GM19035 (cell line): ENCODE measurements around the gene SELENOM.

ENCODE experiments used
- ATAC-seq: cut with Tn5 transposase; IDR thresholded peaks from one replicate; pipeline ENCODE4 v1.9.1; 2021; ENCODE audit not compliant: unreplicated experiment

SELENOM gene, protein sequence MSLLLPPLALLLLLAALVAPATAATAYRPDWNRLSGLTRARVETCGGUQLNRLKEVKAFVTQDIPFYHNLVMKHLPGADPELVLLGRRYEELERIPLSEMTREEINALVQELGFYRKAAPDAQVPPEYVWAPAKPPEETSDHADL

GRCh38 chr22:31107178-31107893 lies at the start of gene SELENOM:
Gene SELENOM, minus strand, starts transcription at chr22:31107568. Its CDS starts 63 bp downstream, at chr22:31107505.
- peak; percentile 83 for ATAC-seq

- no peak for ATAC-seq
These were observed 48.1 kb upstream of the SELENOM start for GRCh38 chr22:31155422-31155821.

DNA sequence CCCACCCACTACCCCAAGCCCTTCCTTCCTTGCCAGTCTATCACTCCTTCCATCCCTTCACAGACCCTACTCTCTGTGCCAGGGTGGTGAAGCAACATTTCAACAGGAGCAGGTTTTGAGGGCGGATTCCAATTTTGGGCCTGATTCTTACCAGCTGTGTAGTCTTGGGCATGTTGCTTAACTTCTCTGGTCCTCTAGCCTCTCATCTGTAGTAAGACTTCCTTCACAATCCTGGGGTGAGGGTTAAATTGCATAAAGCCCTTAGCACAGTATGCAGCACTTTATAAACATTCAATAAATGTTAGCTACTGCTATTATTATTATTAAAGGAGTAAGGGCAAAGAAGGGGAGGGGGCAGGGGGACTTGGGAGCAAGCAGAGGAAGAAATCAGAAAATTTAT lies 47.6 kb upstream of the SELENOM start:
- no peak for ATAC-seq

DNA sequence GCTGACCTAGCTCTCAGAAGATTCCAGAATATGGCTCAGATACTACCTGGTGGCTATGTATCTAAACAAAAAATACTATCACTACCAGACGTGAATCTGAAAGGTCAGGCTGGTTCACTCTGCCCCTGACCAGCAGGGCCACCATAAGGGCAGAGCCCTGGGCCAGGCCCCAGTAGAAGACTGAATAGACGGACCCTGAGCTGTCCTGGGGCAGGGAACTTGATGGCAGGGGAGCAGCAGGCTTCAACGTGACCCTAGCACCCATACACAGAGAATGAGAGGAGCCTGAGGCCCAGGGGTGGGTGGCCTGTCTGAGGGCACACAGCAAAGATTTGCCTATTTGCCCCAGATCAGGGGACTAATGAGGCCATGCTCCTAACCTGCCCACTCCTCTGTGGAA lies 46.0 kb upstream of the SELENOM start:
- no peak for ATAC-seq

- ATAC-seq = no peak
These were observed 44.5 kb upstream of the SELENOM start for GRCh38 chr22:31151872-31152271.

DNA sequence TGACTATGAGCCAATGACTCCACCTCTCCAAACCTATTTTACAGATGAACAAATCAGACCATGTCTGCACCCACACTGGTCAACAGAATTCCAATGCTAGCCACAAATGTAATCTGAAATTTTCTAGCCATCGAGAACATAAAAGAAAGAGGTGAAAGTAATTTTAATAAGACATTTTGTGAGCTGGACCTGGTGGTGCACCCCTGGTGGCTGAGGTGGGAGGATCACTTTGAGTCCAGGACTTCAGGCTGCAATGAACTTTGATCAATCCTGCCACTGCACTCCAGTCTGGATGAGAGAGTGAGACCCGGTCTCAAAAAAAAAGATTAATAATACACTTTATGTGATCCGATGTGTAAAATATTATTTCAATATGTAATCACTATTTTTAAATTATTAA lies 43.2 kb upstream of the SELENOM start:
- no peak for ATAC-seq

DNA sequence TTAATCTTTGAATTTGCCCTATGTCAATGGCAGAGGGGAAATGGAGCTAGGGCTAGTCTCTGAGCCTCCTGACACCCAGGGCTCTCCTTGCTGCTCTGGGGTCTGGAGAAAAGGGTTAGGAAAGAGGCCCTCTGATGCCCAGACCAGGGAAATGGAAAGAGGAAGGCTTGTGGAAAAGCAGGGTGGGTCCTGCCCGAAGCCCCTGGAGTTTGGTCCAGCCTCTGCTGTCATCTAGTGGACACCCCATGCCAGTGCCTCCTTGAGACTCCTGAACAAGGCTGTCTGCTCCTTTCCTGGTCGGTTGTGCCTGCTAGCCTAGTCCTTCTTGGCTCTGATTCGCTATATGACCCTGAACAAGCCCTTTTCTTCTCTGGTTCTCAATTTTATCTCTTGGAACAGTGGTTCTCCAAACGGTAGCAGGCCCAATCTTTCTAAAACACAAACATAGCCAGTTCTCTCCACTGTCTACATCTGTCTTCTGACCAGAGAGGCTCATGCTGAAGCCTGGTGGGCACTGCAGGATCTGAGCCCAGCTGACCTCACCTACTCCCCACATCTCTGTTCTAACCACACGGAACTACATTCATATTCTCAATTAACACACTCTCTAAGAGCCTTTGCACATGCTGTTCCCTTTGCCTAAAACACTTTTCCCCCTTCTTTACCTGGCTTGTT lies 41.7 kb upstream of the SELENOM start:
- no peak for ATAC-seq

DNA sequence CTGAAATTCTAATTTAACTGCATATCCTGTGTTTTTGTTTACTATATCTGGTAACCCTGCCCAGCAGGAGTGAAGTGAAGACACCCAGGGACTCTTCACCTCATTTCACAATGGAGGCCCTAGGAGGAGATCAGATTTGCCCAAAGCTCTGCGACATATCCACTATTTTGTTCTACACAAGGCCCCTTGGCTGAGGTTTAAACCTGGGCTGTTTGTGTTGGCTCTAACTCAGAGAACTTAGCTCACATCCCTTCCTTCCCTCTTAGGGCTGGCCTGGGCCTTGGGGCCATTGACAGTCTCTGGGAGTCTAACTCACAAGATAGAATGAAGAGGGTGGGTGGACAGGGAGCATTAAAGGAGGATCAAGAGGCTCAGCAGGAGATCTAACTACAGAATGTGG lies 41.1 kb upstream of the SELENOM start:
- ATAC-seq = no peak

- no peak for ATAC-seq
These were observed 36.9 kb upstream of the SELENOM start for GRCh38 chr22:31144223-31144622.

DNA sequence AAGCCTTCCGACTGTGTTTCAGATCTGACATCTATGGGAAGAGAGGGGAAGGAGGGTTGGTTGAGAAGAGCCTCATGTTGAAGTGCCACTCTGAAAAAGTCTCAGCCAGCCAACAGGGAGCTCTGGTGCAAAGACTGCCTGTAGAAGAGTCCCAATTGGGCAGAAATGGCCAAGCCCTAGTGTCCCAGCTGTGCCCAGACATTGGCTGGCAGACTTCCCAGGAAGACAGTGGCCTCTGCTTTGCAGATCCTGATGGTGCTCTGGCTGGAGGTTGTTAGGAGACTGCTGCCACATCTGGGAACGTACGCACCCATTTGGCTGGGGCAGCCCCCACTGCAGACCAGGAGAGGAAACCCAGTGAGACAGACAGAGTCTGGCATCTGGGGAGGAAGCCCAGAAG lies 36.2 kb upstream of the SELENOM start:
- ATAC-seq = no peak

GRCh38 chr22:31143038-31143437 lies 35.7 kb upstream of the SELENOM start:
- ATAC-seq = no peak

- ATAC-seq = no peak
These were observed 34.9 kb upstream of the SELENOM start for GRCh38 chr22:31142285-31142684.

- ATAC-seq = no peak
These were observed 34.2 kb upstream of the SELENOM start for GRCh38 chr22:31141551-31141950.

DNA sequence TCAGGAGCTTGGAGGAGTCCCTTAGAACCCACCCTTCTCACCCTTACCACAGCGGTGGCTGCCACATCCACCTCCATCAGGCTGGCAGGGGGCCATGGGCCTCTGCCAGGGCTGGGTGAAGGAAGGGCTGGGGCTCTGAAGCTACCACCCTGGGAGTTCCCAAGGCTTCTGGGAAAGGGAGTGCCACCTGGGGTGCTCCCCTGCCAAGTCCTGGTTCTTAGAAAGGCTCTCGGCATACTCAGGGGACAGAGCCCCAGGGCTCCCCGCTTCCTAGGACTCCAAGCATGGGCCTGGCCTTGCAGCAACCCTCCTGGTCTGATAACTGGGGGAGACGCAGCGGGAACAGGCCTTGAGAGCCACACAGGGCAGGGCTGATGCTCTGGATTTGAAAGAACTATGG lies 33.4 kb upstream of the SELENOM start:
- no peak for ATAC-seq

DNA sequence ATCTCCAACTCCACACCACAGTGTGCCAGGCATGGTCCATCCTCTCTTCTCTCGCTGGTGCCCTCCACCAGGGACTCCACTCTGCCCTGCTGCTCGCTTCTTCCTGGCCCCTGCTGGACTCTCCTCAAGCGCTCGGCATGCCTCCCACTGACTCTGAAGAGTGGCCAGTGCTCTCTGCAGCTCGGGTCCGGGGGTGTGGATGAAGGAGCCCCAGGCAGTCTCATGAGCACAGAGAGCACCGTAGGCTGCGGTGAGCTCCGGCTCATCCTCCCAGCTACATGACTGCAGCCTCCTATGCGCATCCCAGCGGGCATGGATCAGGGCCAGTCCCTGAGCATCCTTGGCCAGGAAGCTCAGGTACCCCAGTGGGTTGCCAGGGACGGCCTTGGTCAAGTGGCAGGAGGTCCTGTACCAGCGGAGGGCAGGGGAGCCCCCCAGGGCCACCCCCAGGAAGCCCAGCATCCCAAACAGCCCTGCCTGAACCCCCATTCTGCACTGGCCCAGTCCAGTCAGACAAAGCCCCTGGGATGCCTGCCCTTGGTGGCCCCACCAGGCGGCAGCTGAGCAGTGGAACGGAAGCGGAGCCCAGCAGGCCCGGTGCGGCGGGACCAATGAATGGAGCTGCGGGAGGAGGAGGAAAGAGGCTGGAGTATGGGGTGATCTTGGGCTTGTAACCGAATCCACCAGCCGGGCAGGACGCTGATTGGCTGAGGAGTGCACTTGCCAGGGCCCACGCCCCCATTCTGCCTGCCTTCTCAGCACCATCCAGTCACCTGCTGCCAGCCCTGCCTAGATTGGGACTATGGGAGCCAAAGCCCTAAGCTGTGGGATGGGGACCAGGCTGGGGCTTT lies 32.7 kb upstream of the SELENOM start, which contains the start of gene PLA2G3:
Gene PLA2G3 (minus strand): TSS at position 643 of the 851 bp plus-strand sequence. CDS start 154 bp downstream, at position 489.
- no peak for ATAC-seq

GRCh38 chr22:31139066-31139465 lies 31.7 kb upstream of the SELENOM start:
- no peak for ATAC-seq

- no peak for ATAC-seq
These were observed 30.8 kb upstream of the SELENOM start for GRCh38 chr22:31138126-31138525.

- ATAC-seq = no peak
These were observed 30.4 kb upstream of the SELENOM start for GRCh38 chr22:31137721-31138120.

GRCh38 chr22:31136711-31137110 lies 29.3 kb upstream of the SELENOM start:
- no peak for ATAC-seq

- no peak for ATAC-seq
These were observed 28.8 kb upstream of the SELENOM start for GRCh38 chr22:31136155-31136554.

GRCh38 chr22:31135706-31136105 lies 28.3 kb upstream of the SELENOM start:
- ATAC-seq = no peak
